Measurements from ENCODE around the gene PDHX.

The PDHX gene

GRCh38 chr11:34957606-34958005 lies 41.2 kb downstream of the PDHX start:
- DNase-seq (ENCODE audit: low spot score): no peak

DNA sequence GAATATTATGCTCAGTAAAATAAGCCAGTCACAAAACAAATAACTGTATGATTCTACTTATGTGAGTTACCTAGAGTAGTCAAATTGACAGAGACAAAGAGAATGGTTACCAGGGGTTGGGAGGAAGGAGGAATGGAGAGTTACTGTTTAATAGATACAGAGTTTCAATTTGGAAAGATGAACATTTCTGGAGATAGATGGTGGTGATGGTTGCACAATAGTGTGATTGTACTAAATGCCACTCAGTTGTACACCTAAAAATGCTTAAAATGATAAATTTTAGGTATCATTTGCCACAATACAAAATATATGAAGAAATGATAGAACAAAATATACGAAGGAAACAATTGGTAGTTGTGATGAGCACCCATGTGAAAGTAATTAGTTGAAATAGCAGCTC lies 43.4 kb downstream of the PDHX start:
- DNase-seq (ENCODE audit: low spot score): no peak

- no peak for DNase-seq (ENCODE audit: low spot score)
Measured at GRCh38 chr11:34960277-34960676, 43.9 kb downstream of the PDHX start.

GRCh38 chr11:34962034-34962433 lies 45.6 kb downstream of the PDHX start:
- DNase-seq (ENCODE audit: low spot score): no peak

DNA sequence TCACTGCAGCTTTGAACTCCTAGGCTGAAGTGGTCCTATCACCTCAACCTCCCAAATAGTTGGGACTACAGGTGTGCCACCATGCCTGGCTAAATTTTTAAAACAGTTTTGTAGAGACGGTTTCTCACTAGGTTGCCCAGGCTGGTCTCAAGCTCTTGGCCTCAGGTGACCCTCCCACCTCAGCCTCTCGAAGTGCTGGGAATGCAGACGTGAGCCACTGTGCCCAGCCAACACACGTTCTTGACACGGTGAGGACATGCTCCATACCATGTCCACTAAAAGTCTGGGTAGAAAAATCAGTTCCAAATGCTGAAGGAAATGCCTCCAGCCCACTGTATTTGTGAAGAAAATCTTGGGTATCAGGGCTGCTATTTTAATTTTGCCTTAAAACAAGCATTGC lies 46.9 kb downstream of the PDHX start:
- no peak for DNase-seq (ENCODE audit: low spot score)

- no peak for DNase-seq (ENCODE audit: low spot score)
Measured at GRCh38 chr11:34964610-34965331, 48.4 kb downstream of the PDHX start.

GRCh38 chr11:34968862-34969261 lies 52.4 kb downstream of the PDHX start:
- DNase-seq (ENCODE audit: low spot score): no peak

GRCh38 chr11:34970033-34970432 lies 53.6 kb downstream of the PDHX start:
- no peak for DNase-seq (ENCODE audit: low spot score)

GRCh38 chr11:34970480-34970879 lies 54.1 kb downstream of the PDHX start:
- DNase-seq (ENCODE audit: low spot score): no peak

- no peak for DNase-seq (ENCODE audit: low spot score)
Measured at GRCh38 chr11:34971928-34972327, 55.5 kb downstream of the PDHX start.

DNA sequence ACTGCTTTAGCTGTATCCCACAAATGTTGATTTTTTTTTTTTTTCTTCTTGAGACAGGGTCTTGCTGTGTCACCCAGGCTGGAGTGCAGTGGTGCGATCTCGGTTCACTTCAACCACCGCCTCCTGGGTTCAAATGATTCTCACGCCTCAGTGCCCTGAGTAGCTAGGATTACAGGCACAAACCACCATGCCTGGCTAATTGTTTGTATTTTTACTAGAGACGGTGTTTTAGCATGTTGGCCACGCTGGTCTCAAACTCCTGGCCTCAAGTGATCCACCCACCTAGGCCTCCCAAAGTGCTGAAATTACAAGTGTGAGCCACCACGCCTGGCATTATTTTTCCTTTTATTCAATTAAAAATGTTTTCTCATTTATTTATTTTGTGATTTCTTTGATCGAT lies 55.9 kb downstream of the PDHX start:
- no peak for DNase-seq (ENCODE audit: low spot score)

GRCh38 chr11:34972892-34973291 lies 56.5 kb downstream of the PDHX start:
- DNase-seq (ENCODE audit: low spot score): no peak

- DNase-seq (ENCODE audit: low spot score): no peak
Measured at GRCh38 chr11:34975482-34975881, 59.1 kb downstream of the PDHX start.

DNA sequence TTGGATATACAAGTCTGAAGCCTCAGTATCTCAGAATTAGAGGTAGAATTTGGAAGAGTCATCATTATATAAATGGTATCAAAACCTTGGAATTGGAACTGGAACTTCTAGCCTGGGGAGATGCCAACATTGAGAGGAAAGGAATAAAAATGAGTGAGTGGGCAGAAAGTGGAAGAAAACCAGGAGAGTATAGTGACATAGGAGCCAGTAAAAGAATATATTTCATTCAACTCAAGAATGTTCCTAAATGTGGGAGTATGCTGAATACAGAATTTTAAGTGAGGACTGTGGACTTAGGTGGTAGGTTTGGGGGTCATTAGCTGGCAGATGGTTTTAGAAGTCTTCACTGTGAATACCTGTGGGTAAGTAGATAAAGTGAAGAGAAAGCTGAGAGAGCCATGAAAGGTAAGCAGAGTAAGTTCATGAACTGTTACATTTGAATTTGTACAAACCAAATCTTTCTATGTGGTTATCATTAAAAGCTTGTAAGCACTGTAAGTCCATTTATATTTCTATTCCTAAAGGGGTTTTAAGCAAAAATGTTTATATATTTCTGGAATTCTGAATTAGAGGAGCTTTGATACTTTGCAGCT lies 60.2 kb downstream of the PDHX start:
- no peak for DNase-seq (ENCODE audit: low spot score)

- no peak for DNase-seq (ENCODE audit: low spot score)
Measured at GRCh38 chr11:34977089-34977912, 60.9 kb downstream of the PDHX start.

- no peak for DNase-seq (ENCODE audit: low spot score)
Measured at GRCh38 chr11:34978236-34979191, 62.1 kb downstream of the PDHX start.

DNA sequence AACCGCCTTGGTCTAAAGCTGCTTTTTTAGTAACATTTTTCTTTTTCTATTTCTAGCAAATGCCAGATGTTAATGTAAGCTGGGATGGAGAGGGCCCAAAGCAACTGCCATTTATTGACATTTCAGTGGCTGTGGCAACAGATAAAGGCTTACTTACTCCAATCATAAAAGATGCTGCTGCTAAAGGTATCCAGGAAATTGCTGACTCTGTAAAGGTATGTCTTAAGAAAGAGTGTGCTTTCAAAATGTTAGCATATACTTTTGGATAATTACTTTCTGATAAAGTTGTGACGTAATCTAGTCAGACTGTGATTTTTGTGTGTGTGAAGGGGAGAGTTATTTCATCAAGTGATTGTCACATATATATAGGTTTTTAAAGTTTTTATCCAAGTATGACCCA lies 68.1 kb downstream of the PDHX start:
- DNase-seq (ENCODE audit: low spot score): no peak

GRCh38 chr11:34986883-34987520 lies 70.6 kb downstream of the PDHX start:
- DNase-seq (ENCODE audit: low spot score): no peak

GRCh38 chr11:34987617-34988016 lies 71.2 kb downstream of the PDHX start:
- DNase-seq (ENCODE audit: low spot score): no peak

DNA sequence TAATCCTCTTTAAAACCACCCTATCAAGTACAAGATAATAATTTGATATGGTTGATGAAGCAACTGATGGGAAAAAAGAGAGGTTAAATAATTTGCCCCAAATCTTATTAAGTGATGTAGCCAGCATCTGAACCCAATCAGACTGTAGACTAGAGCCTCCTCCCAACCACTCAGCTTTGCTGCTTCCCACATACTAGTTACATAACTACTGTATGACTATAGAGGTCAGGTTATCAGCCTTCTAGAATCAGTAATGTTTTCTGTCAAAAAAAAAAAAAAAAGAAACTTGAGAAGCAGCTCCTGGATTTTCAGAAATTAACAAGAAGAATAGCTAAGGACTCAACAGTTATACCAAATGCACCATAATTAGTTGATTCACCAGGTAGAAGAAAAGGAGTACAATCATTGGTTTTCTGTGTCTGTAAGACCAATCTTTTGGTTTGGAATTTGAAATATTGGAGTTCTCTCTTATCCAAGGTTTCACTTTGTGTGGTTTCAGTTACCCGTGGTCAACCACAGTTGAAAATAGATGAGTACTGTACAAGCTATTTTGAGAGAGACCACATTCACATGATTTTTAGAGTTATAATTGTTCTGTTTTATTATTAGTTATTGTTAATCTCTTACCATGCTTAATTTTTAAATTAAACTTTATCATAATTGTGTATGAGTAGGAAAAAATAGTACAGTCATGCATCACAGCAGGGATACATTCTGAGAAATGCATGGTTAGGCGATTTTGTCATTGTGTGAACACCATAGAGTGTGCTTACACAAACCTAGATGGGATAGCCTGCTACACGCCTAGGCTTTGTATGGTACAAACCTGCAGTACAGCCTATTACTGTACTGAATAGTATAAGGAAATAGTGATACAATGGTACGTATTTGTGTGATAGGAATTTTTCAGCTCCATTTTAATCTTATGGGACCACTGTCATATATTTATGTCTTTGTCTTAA lies 72.2 kb downstream of the PDHX start:
- DNase-seq (ENCODE audit: low spot score): no peak

All from HuH-7.5 (cell line).